ENCODE data around the gene EIF4G1.

EIF4G1 gene

GRCh38 chr3:184353546-184353941 is 39.1 kb downstream of the EIF4G1 start:
- DNase-seq = no peak

GRCh38 chr3:184354121-184354728 is 39.8 kb downstream of the EIF4G1 start:
- peak; percentile 51 for DNase-seq

GRCh38 chr3:184354754-184355153 is 40.3 kb downstream of the EIF4G1 start:
- DNase-seq = no peak

- no peak for DNase-seq
Observed at GRCh38 chr3:184355261-184356040, 41.0 kb downstream of the EIF4G1 start.

GRCh38 chr3:184357248-184358123 is 43.1 kb downstream of the EIF4G1 start:
- DNase-seq = no peak

GRCh38 chr3:184358124-184358767 is 43.8 kb downstream of the EIF4G1 start:
- no peak for DNase-seq

GRCh38 chr3:184358921-184359350 is 44.5 kb downstream of the EIF4G1 start:
- no peak for DNase-seq

- DNase-seq = no peak
Observed at GRCh38 chr3:184359610-184360009, 45.2 kb downstream of the EIF4G1 start.

GRCh38 chr3:184360070-184360928 is 45.9 kb downstream of the EIF4G1 start:
- no peak for DNase-seq

GRCh38 chr3:184360929-184361531 is 46.6 kb downstream of the EIF4G1 start:
- DNase-seq = peak; percentile 70

- no peak for DNase-seq
Observed at GRCh38 chr3:184361532-184361931, 47.1 kb downstream of the EIF4G1 start, which contains the start of the genes CLCN2 and POLR2H. CLCN2 (minus strand) TSS chr3:184361605; CDS start chr3:184361479, 126 bp downstream. POLR2H (plus strand) TSS chr3:184361710; CDS start chr3:184363493, 1,783 bp downstream.

- DNase-seq = peak; percentile 79
Observed at GRCh38 chr3:184361932-184362667, 47.7 kb downstream of the EIF4G1 start.

GRCh38 chr3:184362668-184363546 is 48.5 kb downstream of the EIF4G1 start:
- DNase-seq = peak; percentile 97

GRCh38 chr3:184366619-184367289 is 52.3 kb downstream of the EIF4G1 start:
- DNase-seq = no peak

- no peak for DNase-seq
Observed at GRCh38 chr3:184368116-184368515, 53.7 kb downstream of the EIF4G1 start.

GRCh38 chr3:184368586-184369183 is 54.3 kb downstream of the EIF4G1 start:
- DNase-seq = no peak

- DNase-seq = peak; percentile 74
Observed at GRCh38 chr3:184371570-184372018, 57.2 kb downstream of the EIF4G1 start.

- DNase-seq = no peak
Observed at GRCh38 chr3:184372296-184372821, 58.0 kb downstream of the EIF4G1 start.
